ENCODE data around the gene SPRR1B. TPM values are rescaled to one million over a fixed set of nuclear protein-coding genes. Genes with fewer than 3 reads are reported as not detected.
"Not testable (repeated sequence)": the region's sequence is repeated elsewhere in the genome, so short reads cannot be mapped to it uniquely, and the experiment has no call there.

SPRR1B gene
- polyA plus RNA-seq, 4 donors = not detected

- DNase-seq (ENCODE audit: low read depth in 4 of 4, low spot score in 2 of 4) = no peak
These were observed 4.2 kb downstream of the SPRR1B start for GRCh38 chr1:153035211-153035610.

GRCh38 chr1:153040950-153041631 is 10.1 kb downstream of the SPRR1B start, which contains the start of gene SPRR2D:
SPRR2D (minus strand) TSS chr1:153041120; CDS start chr1:153040346, 774 bp downstream.
- DNase-seq (ENCODE audit: low read depth in 4 of 4, low spot score in 2 of 4) = no peak

GRCh38 chr1:153049211-153049610 is 18.2 kb downstream of the SPRR1B start:
- DNase-seq (ENCODE audit: low read depth in 4 of 4, low spot score in 2 of 4) = no peak

- not testable (repeated sequence) for DNase-seq (ENCODE audit: low read depth in 4 of 4, low spot score in 2 of 4)
These were observed 25.1 kb downstream of the SPRR1B start for GRCh38 chr1:153056111-153056510.

DNA sequence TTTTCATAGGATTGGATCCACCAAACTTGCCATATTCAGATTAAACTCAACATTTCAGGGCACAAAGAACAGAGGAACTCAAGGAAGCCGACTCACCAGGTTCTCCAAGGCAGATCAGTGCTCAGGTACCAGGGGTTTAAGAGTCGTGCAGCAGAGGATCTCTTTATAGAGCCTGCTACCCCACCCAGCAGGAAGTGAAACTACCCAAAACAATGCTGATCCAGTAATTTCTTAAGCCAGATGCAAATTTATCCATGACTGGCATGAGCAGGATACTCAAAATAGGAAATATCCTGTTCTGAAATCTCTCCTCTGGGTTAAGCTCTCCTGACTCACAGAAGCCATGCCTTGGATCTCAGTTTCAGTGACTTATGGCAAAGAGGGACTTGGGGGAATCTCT is 26.4 kb downstream of the SPRR1B start, which contains the start of gene SPRR2A:
Gene SPRR2A (minus strand): TSS at position 138 of the 400 bp plus-strand sequence. CDS start 777 bp downstream, outside the sequence.
- no peak for DNase-seq (ENCODE audit: low read depth in 4 of 4, low spot score in 2 of 4)

DNA sequence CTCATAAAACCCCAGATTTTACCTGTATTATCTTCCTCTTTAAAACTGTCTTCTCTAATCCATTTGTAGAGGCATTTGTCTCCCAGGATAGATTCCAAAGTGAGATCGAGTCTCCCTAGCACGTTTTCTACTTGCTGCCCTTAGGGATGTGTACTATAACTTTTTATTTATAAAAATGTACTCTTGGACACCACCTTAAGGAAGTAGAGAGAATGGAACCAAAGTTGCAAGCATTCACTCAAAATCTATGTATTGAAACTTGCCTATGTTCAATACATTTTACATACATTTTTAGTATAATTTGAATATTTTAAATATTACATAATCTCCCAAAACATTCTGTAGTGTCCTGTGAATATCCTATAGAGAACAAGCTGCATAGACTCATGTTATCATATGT is 27.2 kb downstream of the SPRR1B start:
- DNase-seq (ENCODE audit: low read depth in 4 of 4, low spot score in 2 of 4) = no peak

GRCh38 chr1:153058826-153059784 is 28.1 kb downstream of the SPRR1B start:
- DNase-seq (ENCODE audit: low read depth in 4 of 4, low spot score in 2 of 4) = no peak

GRCh38 chr1:153070243-153070642 is 39.2 kb downstream of the SPRR1B start:
- DNase-seq (ENCODE audit: low read depth in 4 of 4, low spot score in 2 of 4) = no peak

DNA sequence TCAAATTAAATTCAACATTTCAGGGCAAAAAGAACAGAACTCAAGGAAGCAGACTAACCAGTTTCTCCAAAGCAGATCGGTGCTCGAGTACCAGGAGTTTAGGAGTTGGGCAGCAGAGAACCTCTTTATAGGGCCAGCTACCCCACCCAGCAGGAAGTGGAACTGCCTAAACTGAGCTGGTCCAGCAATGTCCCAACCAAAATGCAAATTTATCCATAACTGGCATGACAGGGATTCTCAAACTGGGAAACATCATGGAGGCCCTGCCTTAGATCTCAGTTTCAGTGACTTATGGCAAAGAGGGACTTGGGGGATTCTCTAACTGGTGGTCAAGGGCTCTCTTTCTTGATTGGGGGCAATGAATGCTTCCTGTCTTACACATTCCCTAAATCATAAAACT is 40.5 kb downstream of the SPRR1B start, which contains the start of gene SPRR2B:
Gene SPRR2B (minus strand): TSS at position 101 of the 400 bp plus-strand sequence. CDS start 772 bp downstream, outside the sequence.
- no peak for DNase-seq (ENCODE audit: low read depth in 4 of 4, low spot score in 2 of 4)

- DNase-seq (ENCODE audit: low read depth in 4 of 4, low spot score in 2 of 4) = no peak
These were observed 42.1 kb downstream of the SPRR1B start for GRCh38 chr1:153072806-153073726.

- no peak for DNase-seq (ENCODE audit: low read depth in 4 of 4, low spot score in 2 of 4)
These were observed 50.7 kb downstream of the SPRR1B start for GRCh38 chr1:153081736-153082135.

Other genes starting within 250 kb of the SPRR1B start
- not detected for gene LCE1E, start 244.9 kb upstream of the SPRR1B start, polyA plus RNA-seq (ENCODE audit: insufficient read length in 4 of 4)
- gene LCE1D, start 234.5 kb upstream of the SPRR1B start, polyA plus RNA-seq (ENCODE audit: insufficient read length in 4 of 4) = not detected
- gene LCE1C, start 224.6 kb upstream of the SPRR1B start, polyA plus RNA-seq (ENCODE audit: insufficient read length in 4 of 4) = not detected
- not detected for gene LCE1B, start 219.2 kb upstream of the SPRR1B start, polyA plus RNA-seq (ENCODE audit: insufficient read length in 4 of 4)
- gene LCE1A, start 203.7 kb upstream of the SPRR1B start, polyA plus RNA-seq (ENCODE audit: insufficient read length in 4 of 4) = not detected
- not detected for gene LCE6A, start 188.3 kb upstream of the SPRR1B start, polyA plus RNA-seq (ENCODE audit: insufficient read length in 4 of 4)
- gene LCE7A, start 171.2 kb upstream of the SPRR1B start, polyA plus RNA-seq (ENCODE audit: insufficient read length in 4 of 4) = not detected
- gene SMCP, start 152.9 kb upstream of the SPRR1B start, polyA plus RNA-seq (ENCODE audit: insufficient read length in 4 of 4) = not detected
- gene IVL, start 122.7 kb upstream of the SPRR1B start, polyA plus RNA-seq (ENCODE audit: insufficient read length in 4 of 4) = under 1 TPM; 0.08 to 0.42 (median 0.30) TPM
- not detected for gene SPRR5, start 84.0 kb upstream of the SPRR1B start, polyA plus RNA-seq (ENCODE audit: insufficient read length in 4 of 4)
- gene SPRR4, start 60.6 kb upstream of the SPRR1B start, polyA plus RNA-seq (ENCODE audit: insufficient read length in 4 of 4) = not detected
- gene SPRR1A, start 47.1 kb upstream of the SPRR1B start, polyA plus RNA-seq (ENCODE audit: insufficient read length in 4 of 4) = not detected
- under 1 TPM in 3 of 4 donors, not detected in 1; 0.17 to 0.51 (median 0.18) TPM for gene SPRR3, start 29.5 kb upstream of the SPRR1B start, polyA plus RNA-seq (ENCODE audit: insufficient read length in 4 of 4)
- gene SPRR2D, start 9.9 kb downstream of the SPRR1B start, polyA plus RNA-seq (ENCODE audit: insufficient read length in 4 of 4) = not detected
- gene SPRR2A, start 26.3 kb downstream of the SPRR1B start, polyA plus RNA-seq (ENCODE audit: insufficient read length in 4 of 4) = under 1 TPM in 1 of 4 donors, not detected in 3; 0.14 TPM
- not detected for gene SPRR2B, start 40.4 kb downstream of the SPRR1B start, polyA plus RNA-seq (ENCODE audit: insufficient read length in 4 of 4)
- gene SPRR2E, start 63.3 kb downstream of the SPRR1B start, polyA plus RNA-seq (ENCODE audit: insufficient read length in 4 of 4) = not detected
- not detected for gene SPRR2F, start 82.3 kb downstream of the SPRR1B start, polyA plus RNA-seq (ENCODE audit: insufficient read length in 4 of 4)
- not detected for gene SPRR2G, start 119.7 kb downstream of the SPRR1B start, polyA plus RNA-seq (ENCODE audit: insufficient read length in 4 of 4)
- gene LELP1, start 172.2 kb downstream of the SPRR1B start, polyA plus RNA-seq (ENCODE audit: insufficient read length in 4 of 4) = not detected
- gene PRR9, start 186.4 kb downstream of the SPRR1B start, polyA plus RNA-seq (ENCODE audit: insufficient read length in 4 of 4) = not detected
- gene LORICRIN, start 228.5 kb downstream of the SPRR1B start, polyA plus RNA-seq (ENCODE audit: insufficient read length in 4 of 4) = not detected

All from left renal cortex interstitium (tissue), 4 donors.